GM19025 (cell line): ENCODE measurements around the gene METAP1D.
"Not testable (repeated sequence)": the region's sequence is repeated elsewhere in the genome, so short reads cannot be mapped to it uniquely, and the experiment has no call there.

ENCODE experiments used
- ATAC-seq: cut with Tn5 transposase; IDR thresholded peaks from one replicate; pipeline ENCODE4 v1.9.1; 2021; ENCODE audit warnings: mild to moderate bottlenecking, low read depth, moderate library complexity; ENCODE audit not compliant: unreplicated experiment

Gene METAP1D

DNA sequence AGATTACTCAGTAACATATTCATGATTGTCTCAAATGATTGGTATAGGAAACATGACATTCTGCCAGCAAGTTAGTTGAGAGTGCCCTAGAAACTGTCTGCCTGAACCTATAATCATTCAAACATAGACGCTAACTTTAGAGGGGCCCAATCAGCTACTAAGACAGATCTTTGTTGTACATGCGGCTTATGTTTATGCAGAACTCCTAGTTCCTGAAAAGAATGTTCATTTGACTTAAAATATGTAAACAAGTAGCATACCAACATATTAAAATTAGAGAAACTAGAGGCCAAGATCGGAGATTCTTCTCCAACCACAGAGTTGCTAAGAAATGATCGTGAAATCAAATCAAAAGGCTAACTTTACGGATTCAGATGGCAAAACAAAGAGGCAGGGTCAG is 4.2 kb upstream of the METAP1D start:
- ATAC-seq, result no peak

DNA sequence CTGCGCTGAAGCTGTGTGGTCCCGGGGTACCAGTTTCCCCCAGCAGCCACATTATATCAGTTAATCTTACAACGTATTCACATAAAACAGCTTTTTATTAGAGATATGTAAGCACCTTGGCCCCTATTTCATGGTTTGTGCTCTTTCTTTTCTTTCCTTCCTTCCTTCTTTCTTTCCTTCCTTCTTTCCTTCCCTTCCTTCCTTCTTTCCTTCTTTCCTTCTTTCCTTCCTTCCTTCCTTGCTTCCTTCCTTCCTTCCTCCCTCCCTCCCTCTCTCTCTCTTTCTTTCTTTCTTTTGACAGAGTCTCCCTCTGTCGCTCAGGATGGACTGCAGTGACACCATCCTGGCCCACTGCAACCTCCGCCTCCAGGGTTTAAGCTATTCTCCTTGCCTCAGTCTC is 3.7 kb upstream of the METAP1D start:
- no peak for ATAC-seq

DNA sequence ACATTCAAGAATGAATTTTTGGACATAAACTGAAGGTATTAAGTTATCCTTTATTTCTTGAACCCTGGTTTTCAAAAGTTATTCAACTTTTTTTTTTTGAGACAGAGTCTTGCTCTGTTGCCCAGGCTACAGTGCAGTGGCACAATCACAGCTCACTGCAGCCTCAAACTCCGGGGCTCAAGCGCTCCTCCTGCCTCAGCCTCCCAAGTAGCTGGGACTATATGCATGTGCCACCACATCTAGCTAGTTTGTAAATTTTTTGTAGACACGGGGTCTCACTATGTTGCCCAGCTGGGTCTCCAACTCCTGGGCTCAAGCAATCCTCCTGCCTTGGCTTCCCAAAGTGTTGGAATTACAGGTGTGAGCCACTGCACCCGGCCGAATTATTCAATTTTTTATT is 2.7 kb upstream of the METAP1D start:
- not testable (repeated sequence) for ATAC-seq

DNA sequence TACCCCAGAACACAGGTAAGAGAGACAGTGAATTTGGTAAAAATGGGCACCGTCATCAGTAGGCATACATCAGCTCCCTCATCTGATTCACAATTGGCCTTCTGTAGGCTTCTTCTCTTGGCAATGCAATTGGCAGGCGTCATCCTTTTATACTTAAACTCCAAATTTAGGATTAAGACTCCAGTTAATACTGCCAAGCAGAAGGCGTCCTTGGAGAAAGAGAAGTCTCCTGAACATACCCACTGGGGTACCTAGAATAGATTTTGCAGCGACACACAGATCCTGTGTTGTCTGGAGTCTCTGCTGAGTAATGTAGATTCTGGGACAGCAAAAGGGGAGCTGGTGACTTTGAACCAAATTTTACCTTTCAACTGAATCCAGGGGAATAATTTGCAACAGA is 592 bp upstream of the METAP1D start:
- ATAC-seq, result no peak

DNA sequence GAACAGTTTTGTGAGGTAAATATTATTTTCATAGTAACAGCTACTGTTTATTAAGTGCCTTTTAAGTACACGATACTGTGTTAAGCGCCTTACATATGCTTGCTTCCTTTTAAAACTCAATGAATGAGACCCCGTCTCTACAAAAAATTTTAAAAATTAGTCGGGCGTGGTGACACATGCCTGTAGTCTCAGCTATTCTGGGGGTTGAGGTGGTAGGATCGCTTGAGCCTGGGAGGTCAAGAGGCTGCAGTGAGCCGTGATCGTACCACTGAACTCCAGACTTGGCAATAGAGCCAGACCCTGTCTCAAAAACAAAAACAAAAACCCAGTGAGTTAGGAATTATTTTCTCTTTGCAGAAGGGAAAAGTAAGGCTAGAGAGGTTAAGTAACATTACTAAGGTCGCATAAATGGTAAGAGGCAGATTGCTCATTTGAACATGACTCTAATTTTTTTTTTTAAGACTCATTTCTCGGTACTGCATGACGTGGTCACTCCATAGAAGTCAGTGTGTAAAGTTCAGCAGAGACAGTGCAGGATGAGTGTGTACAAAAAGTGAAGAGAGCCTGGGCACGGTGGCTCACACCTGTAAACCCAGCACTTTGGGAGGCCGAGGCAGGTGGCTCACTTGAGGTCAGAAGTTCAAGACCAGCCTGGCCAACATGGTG is 1.1 kb downstream of the METAP1D start:
- ATAC-seq, result no peak

DNA sequence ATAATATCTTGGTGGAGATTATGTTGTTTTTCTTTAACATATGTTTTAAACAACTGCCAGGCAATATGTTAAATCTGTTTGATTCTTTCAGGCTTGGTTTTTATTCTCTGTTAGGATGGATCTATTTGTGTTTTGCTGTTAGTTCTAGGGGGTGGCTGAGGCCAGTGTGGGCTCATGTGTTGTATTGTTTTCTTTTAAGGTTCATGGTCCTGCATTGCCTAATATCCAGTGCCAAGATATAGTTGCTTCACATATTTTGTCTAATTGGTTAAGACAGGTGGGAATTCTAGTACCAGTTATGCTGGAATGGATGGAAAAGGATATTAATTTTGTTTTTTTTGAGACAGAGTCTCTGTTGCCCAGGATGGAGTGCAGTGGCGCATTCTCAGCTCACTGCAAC is 7.6 kb downstream of the METAP1D start:
- no peak for ATAC-seq

DNA sequence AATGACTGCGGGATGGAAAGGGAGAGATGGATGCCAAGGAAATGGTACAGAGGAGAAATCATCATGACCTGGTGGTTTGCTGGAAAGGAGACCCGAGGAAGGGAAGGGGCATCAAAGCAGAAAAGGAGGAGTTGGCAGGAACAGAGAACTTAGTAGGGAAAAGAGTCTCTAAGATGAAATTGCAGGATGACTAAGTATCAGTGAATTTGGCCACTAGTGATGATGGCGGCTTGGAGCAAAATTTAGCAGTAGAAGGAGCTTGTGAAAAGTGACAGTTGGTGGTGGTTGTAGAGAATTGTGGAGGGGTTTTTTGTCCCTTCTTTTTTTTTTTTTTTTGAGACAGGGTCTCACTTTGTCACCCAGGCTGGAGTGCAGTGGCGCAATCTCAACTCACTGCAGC is 10.1 kb downstream of the METAP1D start:
- no peak for ATAC-seq

DNA sequence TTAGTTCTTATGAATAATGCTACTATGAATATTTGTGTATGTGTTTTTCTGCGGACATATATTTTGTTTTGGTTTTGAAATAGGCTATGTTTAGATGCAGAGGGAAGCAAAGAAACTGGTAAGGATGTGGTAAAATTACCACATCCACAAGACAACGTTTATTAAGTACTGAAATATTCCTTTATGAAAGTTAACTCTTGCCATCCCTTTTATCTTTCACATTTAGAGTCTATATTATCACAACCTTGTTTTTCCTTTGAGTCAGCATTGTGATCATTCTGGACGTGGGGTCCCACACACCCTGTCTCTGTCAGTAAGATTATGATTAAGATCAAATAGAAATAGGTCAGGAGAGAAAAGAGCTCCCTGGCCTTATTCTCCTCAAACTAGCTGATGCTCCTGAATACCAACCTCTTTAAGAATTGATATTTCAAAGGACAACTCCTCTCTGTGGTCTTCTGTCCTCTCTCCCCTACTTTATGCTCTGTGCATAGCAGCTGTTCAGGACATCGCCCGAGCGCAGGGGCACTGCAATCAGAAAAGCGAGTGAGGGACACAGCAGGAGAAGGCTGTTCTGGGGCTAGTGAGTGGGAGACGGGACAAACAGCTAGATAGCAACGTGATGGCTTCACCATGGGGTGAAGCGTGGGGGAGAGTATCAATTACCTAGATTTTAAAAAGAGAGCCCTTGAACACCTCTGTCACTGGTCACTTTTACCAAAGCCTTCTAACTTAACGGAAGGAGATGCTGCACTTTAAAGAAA is 12.2 kb downstream of the METAP1D start:
- ATAC-seq, result no peak

DNA sequence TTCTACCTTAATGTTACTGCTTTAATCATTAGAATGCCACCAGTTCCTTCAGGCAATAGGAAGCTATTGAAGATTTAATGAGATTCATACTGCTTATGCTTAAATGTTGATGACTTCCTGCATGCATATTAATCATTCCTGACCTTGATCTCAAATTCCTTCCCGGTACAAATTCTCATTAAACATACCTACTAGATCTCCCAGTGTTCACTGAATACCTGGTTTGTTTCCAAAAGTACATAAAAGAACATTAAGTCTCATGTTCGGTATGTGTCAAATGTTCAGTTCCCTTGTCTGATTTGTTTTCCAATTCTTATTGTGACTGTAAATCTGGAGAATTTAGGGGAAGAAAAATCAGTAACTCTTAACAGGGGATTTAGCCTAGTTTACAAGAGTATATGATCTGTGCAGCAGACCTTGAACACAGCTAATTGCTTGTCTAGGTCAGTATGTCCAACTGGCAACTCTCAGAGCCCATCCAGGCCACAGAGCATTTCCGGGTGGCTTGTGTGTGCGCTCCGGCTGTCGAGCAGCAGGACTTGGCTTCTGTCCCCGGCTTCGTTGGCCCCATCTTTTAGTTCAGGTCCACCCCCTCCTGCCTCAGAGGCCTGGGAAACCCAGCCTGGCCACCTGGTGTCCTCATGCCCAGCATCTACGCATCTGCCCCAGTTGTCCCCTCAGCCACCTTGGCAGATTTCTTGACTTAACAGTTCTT is 13.1 kb downstream of the METAP1D start:
- ATAC-seq, result no peak

DNA sequence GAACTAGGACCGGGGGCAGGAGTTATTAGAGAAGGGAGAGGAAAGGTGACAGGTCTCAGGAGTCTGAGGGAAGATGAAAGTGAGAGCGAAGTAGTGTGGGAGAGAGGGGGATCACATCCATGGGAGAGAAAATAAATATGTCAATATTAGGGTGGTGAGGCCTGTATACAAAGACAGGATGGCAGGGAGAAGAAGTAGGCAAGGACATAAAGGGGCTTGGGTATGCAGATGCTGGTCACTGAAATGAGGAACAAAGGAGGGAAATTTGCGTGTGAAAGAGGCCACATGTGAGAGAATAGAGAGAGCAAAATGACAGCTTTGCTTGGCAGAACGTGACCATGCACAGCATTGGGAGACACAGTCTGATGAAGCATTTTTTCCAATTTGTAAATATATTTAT is 13.6 kb downstream of the METAP1D start:
- no peak for ATAC-seq

DNA sequence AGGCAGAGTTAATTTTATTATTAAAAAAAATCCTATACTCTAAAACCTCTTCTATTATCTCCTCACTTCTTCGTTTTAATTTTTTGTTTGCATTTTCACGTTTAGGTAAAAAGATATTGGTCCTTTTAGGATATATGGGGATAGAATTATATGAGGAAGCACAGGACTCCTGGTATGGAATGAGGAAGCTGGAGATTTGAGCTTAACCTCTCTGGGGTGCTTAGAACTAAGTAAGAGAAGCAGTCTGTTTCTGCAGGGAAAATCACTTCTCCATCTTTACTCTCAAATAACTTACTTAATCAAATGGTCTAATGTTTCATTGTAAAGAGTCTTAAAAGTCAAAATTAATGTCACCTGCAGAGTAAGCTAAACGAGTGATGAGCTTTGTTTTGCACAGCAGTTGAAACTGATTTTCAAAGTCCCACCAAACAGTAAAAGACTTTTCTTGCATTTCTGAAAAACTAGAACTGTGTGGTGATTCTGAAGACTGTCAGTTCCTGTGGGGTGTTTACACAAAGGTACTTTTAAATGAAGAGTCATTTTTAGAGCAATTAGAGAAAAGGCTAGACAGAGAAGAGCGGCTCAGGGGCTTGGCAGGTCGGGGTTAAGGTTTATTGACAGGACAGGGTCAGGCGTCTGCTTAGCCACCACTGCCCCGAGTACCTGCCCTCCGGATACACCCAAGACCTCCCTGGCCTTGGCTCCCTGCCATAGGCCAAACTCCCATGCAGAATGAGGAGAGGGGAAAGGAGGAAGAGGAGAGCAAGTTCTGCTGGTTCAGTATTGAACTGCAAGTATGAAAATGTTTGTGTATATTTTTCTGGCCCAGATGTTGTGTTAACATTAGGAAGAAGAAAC is 21.6 kb downstream of the METAP1D start:
- ATAC-seq, result no peak

DNA sequence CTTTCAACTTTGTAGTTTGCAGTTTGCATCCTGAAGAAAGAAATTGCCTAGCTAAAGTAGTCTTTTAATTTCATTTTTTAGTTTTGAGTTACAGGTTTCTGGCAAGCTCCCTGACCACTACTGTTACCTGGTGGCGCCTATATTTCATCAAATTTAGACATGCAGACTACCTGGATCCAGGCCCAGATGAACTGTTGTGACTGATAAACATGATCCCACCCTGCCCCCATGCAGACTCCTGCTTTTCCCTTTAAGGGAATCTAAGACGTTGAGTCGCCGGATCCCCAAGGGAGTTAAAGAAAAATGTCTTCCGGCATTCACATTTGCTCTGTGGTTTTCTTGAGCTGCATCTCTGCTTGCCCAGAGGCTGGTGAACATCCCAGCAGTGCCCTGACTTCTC is 22.2 kb downstream of the METAP1D start:
- no peak for ATAC-seq

DNA sequence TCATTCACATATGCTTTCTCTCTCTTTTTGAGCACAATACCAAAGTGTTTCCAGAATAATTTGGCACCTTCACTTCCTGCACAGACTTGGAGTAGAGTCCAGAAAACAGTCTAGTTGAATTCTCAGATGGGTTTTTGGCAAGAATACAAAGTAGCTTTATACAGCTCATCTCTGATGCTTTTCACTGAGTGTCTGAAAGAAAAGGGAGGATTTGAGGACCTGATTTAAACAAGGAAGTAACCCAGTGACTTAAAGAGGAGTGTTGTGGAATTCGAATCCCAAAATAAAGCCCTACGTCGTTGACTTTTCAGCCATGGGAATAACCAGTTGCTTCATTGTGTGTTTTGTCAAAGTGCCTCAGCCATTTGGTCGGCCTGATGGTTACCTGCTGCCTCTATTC is 31.8 kb downstream of the METAP1D start:
- no peak for ATAC-seq

DNA sequence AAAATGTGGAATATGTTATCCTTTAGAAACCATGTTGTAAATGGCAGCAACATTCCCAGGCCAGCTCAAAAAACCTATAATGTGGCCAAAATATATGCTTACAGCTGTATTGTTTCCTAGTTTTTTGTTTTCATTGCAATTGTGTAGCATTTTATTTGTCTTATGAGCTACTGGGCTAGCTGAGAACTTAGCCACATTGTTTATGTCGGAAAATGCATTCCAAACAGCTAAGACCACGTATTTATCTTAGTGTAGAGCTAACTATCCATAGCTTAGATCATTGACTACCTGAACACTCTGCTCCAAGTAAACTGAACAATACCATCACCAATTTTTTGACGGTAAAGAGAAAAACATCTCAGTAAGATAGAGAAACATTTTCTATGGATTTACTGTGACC is 38.4 kb downstream of the METAP1D start:
- no peak for ATAC-seq

DNA sequence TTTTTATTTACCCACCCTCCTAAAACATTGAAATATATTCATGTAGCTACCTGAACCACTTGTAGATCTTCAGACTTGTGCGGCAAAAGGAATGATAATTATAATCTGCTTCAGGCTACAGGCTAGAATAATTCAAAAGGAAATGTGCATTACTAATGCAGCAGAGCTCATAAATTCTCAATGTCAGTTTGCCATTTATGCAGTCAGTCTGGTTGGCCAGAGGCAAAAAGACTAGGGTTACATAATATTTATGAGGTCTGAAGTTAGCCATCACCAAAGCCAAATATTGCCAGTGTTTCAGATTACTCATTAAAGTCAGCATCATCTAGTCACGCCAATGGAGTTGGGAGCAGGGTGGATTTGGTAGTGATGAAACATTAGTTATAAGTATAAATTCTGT is 38.9 kb downstream of the METAP1D start:
- ATAC-seq, result no peak

DNA sequence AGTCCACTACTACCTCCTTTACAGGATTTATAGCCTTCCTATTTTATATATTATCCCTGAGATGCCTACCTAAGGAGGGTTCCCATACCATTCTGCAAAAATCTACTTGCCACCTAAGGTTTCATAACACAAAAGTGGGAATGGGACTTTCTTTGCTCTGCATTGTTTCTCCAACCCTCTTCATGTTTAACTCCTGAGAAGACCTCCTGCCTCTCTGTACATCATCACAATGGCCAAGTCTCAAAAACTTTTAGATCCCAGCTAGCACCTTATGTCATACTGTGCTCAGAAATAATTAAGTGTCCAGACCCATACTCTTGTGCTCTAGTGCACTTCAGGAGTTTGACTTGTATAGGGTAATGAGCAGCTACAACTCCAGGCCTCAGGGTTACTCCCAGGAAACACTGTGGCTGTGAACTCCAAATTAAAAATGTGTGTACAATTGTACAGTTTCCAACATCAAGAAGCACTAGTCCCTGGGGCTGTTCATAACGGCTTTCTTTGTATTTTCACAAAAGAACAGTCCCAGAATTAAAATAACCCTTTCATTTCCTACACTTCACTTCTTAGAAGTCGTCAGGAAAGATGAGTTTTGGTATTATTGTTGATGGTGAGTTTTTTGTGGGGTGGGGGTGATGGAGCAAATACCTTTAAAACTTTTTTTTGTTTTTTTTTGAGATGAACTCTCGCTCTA is 39.4 kb downstream of the METAP1D start:
- ATAC-seq, result no peak

DNA sequence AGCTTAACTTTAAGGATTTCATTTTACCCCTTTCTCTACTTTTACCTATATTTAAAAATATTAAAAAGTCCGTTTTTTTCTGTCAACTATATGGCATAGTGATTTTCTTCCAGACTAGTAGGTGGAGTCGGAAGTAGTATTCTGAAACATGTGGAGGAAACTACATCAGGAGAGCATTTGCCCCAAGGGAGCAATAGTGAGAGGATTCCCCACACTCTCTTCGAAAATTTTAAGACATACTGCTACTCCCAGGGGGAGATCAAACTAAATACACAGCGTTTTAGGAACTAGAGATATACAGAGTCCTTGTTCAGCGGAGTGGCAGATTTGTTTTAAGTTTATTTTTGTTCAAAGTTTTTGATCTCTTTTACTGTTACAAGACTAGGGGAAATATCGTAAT is 40.6 kb downstream of the METAP1D start:
- no peak for ATAC-seq

DNA sequence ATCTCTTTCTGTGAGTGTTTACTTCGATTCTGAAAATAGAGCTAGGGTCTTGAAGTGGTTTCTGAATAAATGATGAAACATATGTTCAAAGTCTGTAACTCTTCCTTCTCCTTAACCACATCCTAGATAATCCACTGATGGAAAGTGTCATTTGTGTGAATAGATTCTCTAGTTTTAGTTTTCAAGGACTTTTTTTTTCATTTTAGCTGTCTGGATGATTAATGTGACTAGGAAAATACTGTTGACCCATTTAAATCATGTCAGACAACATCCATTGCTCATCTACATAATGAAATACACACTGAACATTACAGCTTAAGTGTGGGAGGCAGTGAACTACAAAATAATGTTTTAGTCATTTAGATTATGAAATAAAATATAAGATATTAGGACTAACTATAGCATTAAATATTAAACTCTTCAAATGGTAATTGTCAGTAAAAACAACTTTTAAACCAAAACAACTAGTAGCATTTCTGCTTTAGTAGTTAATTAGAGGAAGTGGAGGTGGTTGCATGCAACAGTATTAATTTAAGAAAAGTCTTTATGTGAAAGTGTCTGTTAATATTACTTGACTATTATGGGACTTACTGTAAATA is 46.4 kb downstream of the METAP1D start:
- ATAC-seq, result no peak

DNA sequence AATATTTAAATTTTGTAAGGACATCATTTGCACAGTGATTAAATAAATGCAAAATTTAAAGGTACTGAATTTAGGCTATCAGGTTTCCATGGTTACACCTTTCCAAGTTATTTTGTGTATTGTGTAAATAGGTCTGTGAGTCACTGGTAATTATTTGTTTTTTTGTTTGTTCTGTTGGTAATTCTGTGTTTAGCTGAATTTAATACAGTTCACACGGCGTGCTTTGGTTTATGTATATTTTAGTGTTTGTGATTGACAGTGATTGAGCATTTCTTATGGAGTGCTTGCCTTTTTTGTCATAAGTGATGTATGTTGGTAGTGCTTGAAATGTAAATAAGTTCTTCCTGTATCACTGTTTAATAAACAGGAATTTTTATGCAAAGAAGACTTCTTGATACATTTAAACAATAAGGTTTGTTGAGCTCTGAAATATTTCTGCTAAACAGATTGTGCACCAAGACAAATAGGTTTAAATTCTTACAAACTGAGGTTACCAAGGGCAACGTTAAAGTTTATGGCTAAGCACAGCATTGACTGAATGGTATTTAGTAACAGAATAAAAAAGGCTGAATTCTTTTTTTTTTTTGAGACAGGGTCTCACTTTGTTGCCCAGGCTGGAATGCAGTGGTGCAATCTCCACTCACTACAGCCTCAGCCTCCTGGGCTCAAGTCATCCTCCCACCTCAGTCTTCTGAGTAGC is 47.3 kb downstream of the METAP1D start:
- ATAC-seq, result no peak
